Activated CD4-positive, alpha-beta T cell treated with anti-CD3 and anti-CD28 coated beads for 36 hours (primary cell): Measurements from ENCODE around the gene OAF. TPM values are rescaled to one million over a fixed set of nuclear protein-coding genes. Genes with fewer than 3 reads are reported as not detected.
"Not testable (repeated sequence)": the region's sequence is repeated elsewhere in the genome, so short reads cannot be mapped to it uniquely, and the experiment has no call there.

ENCODE experiments used
- ATAC-seq: fragments of 200-7000 bp; cut with Tn5 transposase; one replicate; pipeline ENCODE4 v1.10.0; 2021; ENCODE audit warnings: mild to moderate bottlenecking, moderate library complexity
- CTCF ChIA-PET: fragments of 350-600 bp; sonication (Branson Sonifier 250); formaldehyde crosslinking; loops from one replicate; lab custom pipeline; 2021; ENCODE audit warnings: antibody characterized with exemption; lab: Charles Lee
- POLR2A ChIA-PET: fragments of 350-600 bp; sonication (Branson Sonifier 250); formaldehyde crosslinking; loops from one replicate; lab custom pipeline; 2021; ENCODE audit warnings: antibody characterized with exemption, inconsistent platforms; lab: Charles Lee
- DNase-seq: peaks from one replicate; pipeline ENCODE4 v3.0.0-alpha.2; 2020
- H3K27ac Mint-ChIP-seq: one replicate; pipeline ENCODE4 v1.8.0; 2021; ENCODE audit warnings: mixed read lengths
- H3K27me3 Mint-ChIP-seq: one replicate; pipeline ENCODE4 v1.8.0; 2021; ENCODE audit warnings: mixed read lengths
- H3K36me3 Mint-ChIP-seq: one replicate; pipeline ENCODE4 v1.8.0; 2021; ENCODE audit warnings: low read depth, mixed read lengths
- H3K4me1 Mint-ChIP-seq: one replicate; pipeline ENCODE4 v1.8.0; 2021; ENCODE audit warnings: mixed read lengths
- H3K4me3 Mint-ChIP-seq: one replicate; pipeline ENCODE4 v1.8.0; 2021; ENCODE audit warnings: mild to moderate bottlenecking, moderate library complexity, mixed read lengths
- H3K9me3 Mint-ChIP-seq: one replicate; pipeline ENCODE4 v1.8.0; 2021; ENCODE audit warnings: low read depth, mixed read lengths
- intact Hi-C, 2 experiments: fragments of 100-400 bp; cut with DNase I in 1 of 2; cut with micrococcal nuclease in 1 of 2; formaldehyde crosslinking; loops; one replicate each; pipeline versions ENCODE4 v1.14.2 to v1.15.1; 2022 to 2024; cut with DNase I, micrococcal nuclease
- total RNA-seq, 2 experiments: library from RNA; stranded (reverse); gene quantifications; one replicate each; pipeline ENCODE4 v1.2.3, GENCODE V29; 2021

OAF gene
- total RNA-seq, 2 experiments from 2014 or later, result 1.4 to 1.6 TPM

DNA sequence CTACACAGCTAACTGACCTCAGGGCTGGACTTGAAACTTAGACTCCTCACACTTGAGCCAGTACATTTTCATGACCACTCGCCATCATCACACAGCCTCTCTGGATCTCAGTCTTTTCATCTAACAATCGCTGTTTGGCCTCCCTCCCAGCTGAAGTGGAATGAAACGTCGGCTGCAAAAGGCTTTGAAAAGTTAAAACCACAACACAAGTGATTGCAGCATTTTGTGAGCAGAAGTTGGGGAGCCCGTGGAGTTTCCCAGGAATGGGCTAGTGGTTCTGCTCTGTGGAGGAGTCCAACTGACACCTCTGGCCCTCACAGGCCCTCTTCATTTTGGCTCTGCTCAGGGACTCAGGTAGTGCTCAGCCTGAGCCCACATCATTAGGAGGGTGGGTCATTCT is 37.0 kb upstream of the OAF start:
- H3K27me3 Mint-ChIP-seq, result peaks cover 47% of the 10 kb centered on the region

GRCh38 chr11:120174866-120175265 is 36.0 kb upstream of the OAF start:
- no peak overlapping the region for H3K27ac Mint-ChIP-seq
- no peak overlapping the region for H3K4me3 Mint-ChIP-seq
- ATAC-seq (no peak), DNase-seq (no peak)
- ChIA-PET CTCF (interaction anchor here (0.6 to 1.6 kb wide), 2 partner anchors 70 to 128 kb away, joined by 4 read pairs; no protein-coding TSS in a partner anchor), POLR2A (no interaction called here)
- H3K4me1 Mint-ChIP-seq, result no peaks in the 10 kb centered on the region
- intact Hi-C loops, result no loop called here
- H3K27me3 Mint-ChIP-seq, result peaks cover 46% of the 10 kb centered on the region
- H3K36me3 Mint-ChIP-seq, result no peaks in the 10 kb centered on the region
- no peaks in the 10 kb centered on the region for H3K9me3 Mint-ChIP-seq

More for the DNA sequence above, 37.0 kb upstream of the OAF start:
- POLR2A ChIA-PET, result no interaction called here
- no peak for ATAC-seq
- Mint-ChIP-seq H3K4me3 (no peak overlapping the region), H3K27ac (no peak overlapping the region), H3K4me1 (peaks cover under 1% of the 10 kb centered on the region), H3K9me3 (no peaks in the 10 kb centered on the region), H3K36me3 (no peaks in the 10 kb centered on the region)
- CTCF ChIA-PET, result interaction anchor here (0.6 to 1.6 kb wide), 5 partner anchors 39 to 532 kb away, joined by 3 to 5 read pairs (median 3); no protein-coding TSS in a partner anchor
- intact Hi-C loops, result no loop called here
- no peak for DNase-seq

GRCh38 chr11:120178561-120179056 is 32.2 kb upstream of the OAF start:
- POLR2A ChIA-PET, result interaction anchor here (0.5 kb wide), 1 partner anchor 590 kb away, joined by 3 read pairs; no protein-coding TSS in a partner anchor
- ATAC-seq (no peak), DNase-seq (no peak)
- Mint-ChIP-seq H3K36me3 (no peaks in the 10 kb centered on the region), H3K9me3 (no peaks in the 10 kb centered on the region), H3K27ac (no peak overlapping the region), H3K4me1 (no peaks in the 10 kb centered on the region), H3K27me3 (peaks cover 18% of the 10 kb centered on the region), H3K4me3 (no peak overlapping the region)
- intact Hi-C loops, result no loop called here
- CTCF ChIA-PET, result interaction anchor here (1.4 to 2.1 kb wide), 3 partner anchors 11 to 55 kb away, joined by 3 to 9 read pairs (median 8); no protein-coding TSS in a partner anchor

- Mint-ChIP-seq H3K4me3 (no peak overlapping the region), H3K9me3 (no peaks in the 10 kb centered on the region), H3K27ac (no peak overlapping the region), H3K27me3 (peaks cover 13% of the 10 kb centered on the region), H3K4me1 (no peaks in the 10 kb centered on the region), H3K36me3 (no peaks in the 10 kb centered on the region)
- ChIA-PET CTCF (interaction anchor here (0.7 to 1.4 kb wide), 3 partner anchors 11 to 51 kb away, joined by 3 to 9 read pairs (median 3); no protein-coding TSS in a partner anchor), POLR2A (interaction anchor here (0.5 kb wide), 1 partner anchor 590 kb away, joined by 3 read pairs; no protein-coding TSS in a partner anchor)
- intact Hi-C loops, result no loop called here
- DNase-seq, result no peak
- no peak for ATAC-seq
These were observed 31.7 kb upstream of the OAF start for GRCh38 chr11:120179057-120179672.

DNA sequence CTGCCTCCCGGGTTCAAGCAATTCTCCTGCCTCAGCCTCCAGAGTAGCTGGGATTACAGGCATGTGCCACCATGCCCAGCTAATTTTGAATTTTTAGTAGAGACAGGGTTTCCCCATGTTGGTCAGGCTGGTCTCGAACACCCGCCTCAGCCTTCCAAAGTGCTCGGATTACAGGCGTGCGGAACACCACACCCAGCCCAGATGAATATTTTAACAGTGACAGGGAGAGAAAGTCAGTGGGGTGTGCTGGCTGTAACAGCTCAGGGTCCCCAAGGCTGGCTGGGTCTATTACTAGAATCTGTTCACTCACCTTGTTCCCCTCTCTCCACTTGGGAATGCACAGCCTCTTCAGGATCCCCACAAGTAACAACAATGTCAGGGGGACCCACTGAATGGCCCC is 30.8 kb upstream of the OAF start:
- ATAC-seq, intact Hi-C loops, POLR2A ChIA-PET: not testable (repeated sequence)

DNA sequence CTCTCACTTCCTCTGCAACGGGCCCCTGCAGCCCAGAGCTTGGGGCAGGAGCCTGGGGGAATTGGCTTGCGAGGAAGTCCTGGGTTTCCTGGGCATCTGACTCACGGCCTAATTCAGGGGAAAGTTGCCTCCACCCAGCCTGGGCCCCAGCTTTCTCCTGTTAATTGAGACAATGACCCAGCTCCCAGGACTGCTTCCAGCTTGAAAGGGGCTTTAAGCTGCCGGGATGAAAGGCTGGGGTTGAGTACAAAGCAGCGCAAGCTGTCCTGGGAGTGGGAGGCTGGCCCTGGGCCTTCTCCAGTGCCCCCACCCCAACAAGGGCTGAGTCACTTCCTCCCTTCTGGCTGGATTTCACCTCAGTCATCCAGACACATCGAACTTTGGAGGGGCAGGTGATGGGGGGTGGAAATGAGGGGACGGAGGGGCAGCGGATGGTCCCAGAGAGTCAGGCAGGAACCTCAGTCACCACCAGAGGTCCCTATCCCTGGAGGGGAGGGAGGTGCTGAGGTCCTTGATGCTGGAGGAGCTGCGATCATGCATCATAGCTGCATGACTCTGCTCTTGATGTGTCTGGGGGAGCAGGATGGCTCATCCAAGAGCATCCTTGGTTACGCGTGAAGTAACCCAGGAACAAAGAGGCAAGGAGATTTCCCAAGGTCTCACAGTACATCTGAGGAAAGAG is 30.1 kb upstream of the OAF start:
- Mint-ChIP-seq H3K27me3 (peaks cover 7% of the 10 kb centered on the region), H3K27ac (no peak overlapping the region), H3K36me3 (no peaks in the 10 kb centered on the region), H3K9me3 (no peaks in the 10 kb centered on the region), H3K4me1 (no peaks in the 10 kb centered on the region), H3K4me3 (no peak overlapping the region)
- intact Hi-C loops, result no loop called here
- ChIA-PET CTCF (interaction anchor here (0.7 to 1.0 kb wide), 2 partner anchors 9 kb away, joined by 3 to 5 read pairs; no protein-coding TSS in a partner anchor), POLR2A (no interaction called here)
- ATAC-seq, result no peak
- DNase-seq, result no peak

More for the DNA sequence above, 30.8 kb upstream of the OAF start:
- H3K4me3 Mint-ChIP-seq, H3K27me3 Mint-ChIP-seq, H3K27ac Mint-ChIP-seq, DNase-seq, H3K4me1 Mint-ChIP-seq, H3K9me3 Mint-ChIP-seq, H3K36me3 Mint-ChIP-seq: not testable (repeated sequence)
- CTCF ChIA-PET, result interaction anchor here (0.7 kb wide), 1 partner anchor 8 kb away, joined by 3 read pairs; no protein-coding TSS in a partner anchor

DNA sequence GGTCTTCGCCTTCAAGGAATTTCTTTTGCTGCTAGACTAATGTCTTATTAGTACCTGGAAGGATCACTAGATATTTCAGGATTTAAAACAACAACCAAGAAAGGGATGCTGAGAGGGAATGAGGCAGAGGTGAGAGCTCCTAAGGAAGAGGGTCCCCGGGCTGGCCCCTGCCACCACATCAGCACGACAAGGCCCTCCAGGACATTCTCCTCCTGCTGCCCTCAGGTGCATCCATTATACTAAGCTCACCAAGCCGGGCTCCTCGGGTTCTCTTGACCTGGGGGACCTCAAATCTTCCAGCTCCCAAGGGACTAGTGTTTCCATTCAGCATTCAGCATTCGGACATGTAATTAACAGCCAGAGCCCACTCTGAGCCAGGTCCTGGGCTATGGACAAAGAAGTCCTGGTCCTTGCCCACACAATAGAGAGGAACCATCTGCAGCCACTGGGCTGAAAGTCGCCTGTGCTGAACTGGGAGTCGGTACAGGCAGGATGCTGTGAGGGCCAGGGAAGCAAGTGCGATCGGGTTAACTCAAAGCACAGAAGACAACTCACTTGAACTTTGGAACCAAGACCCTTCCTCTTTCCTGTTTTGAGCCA is 29.4 kb upstream of the OAF start:
- DNase-seq (no peak), ATAC-seq (no peak)
- Mint-ChIP-seq H3K4me3 (no peak overlapping the region), H3K4me1 (peaks cover 2% of the 10 kb centered on the region), H3K36me3 (no peaks in the 10 kb centered on the region), H3K27me3 (peaks cover 4% of the 10 kb centered on the region), H3K27ac (no peak overlapping the region), H3K9me3 (no peaks in the 10 kb centered on the region)
- CTCF ChIA-PET, result interaction anchor here (1.0 kb wide), 1 partner anchor 10 kb away, joined by 5 read pairs; no protein-coding TSS in a partner anchor
- POLR2A ChIA-PET, result no interaction called here
- intact Hi-C loops, result no loop called here

- peaks cover 5% of the 10 kb centered on the region for H3K27me3 Mint-ChIP-seq
- CTCF ChIA-PET, result no interaction called here
- DNase-seq (no peak), ATAC-seq (no peak)
- H3K9me3 Mint-ChIP-seq, result no peaks in the 10 kb centered on the region
- no peak overlapping the region for H3K27ac Mint-ChIP-seq
- H3K4me1 Mint-ChIP-seq, result peaks cover 10% of the 10 kb centered on the region
- H3K36me3 Mint-ChIP-seq, result no peaks in the 10 kb centered on the region
- intact Hi-C loops, result no loop called here
- no peak overlapping the region for H3K4me3 Mint-ChIP-seq
- POLR2A ChIA-PET, result no interaction called here
These were observed 28.5 kb upstream of the OAF start for GRCh38 chr11:120182372-120182771.

- Mint-ChIP-seq H3K4me3 (no peak overlapping the region), H3K27me3 (peaks cover 5% of the 10 kb centered on the region), H3K9me3 (no peaks in the 10 kb centered on the region), H3K4me1 (peaks cover 10% of the 10 kb centered on the region), H3K27ac (no peak overlapping the region), H3K36me3 (no peaks in the 10 kb centered on the region)
- CTCF ChIA-PET, result no interaction called here
- ATAC-seq (no peak), DNase-seq (no peak)
- POLR2A ChIA-PET, result no interaction called here
- intact Hi-C loops, result no loop called here
These were observed 27.9 kb upstream of the OAF start for GRCh38 chr11:120182790-120183491.

DNA sequence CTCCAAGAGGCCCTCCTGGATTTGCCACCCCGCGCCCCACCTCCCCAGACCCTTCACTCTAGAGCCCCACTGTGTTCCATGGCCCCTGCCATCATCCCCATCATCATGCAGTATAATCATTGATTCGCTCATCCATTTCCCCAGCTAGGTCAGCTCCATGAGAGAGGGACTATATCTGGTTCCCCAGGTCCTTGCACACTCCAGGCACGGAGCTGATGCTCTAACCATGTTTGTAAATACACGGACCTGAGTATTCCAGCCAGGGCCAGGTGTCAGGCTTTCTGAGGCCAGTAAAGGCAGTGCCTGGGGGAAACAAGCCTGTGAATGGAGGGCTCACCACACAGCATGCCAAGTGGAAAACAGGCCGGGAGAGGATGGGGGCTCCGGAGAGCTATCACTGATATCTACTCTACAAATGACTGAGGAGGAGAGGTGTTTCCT is 27.1 kb upstream of the OAF start:
- CTCF ChIA-PET, result no interaction called here
- no peak overlapping the region for H3K4me3 Mint-ChIP-seq

More for the DNA sequence above, 27.1 kb upstream of the OAF start:
- POLR2A ChIA-PET, result no interaction called here
- Mint-ChIP-seq H3K27me3 (peaks cover 7% of the 10 kb centered on the region), H3K9me3 (no peaks in the 10 kb centered on the region), H3K36me3 (no peaks in the 10 kb centered on the region), H3K27ac (no peak overlapping the region), H3K4me1 (peaks cover 10% of the 10 kb centered on the region)
- ATAC-seq, result no peak
- no peak for DNase-seq
- intact Hi-C loops, result no loop called here
